Endometrial microvascular endothelial cells (primary cell): Measurements from ENCODE around the gene NMNAT2. TPM values are rescaled to one million over a fixed set of nuclear protein-coding genes. Genes with fewer than 3 reads are reported as not detected.

Source experiments
- in situ Hi-C: cut with HindIII; loops from 2 replicates; pipeline ENCODE4 v1.10.0; 2017; ENCODE audit warnings: low sequenced_read_pairs, low pct_unique_long_range_greater_than_20kb; ENCODE audit errors: inconsistent ontology term
- total RNA-seq: library from RNA; depleted of rRNA; stranded (reverse); fragments of >200 nt; gene quantifications from one replicate; pipeline ENCODE4 v1.2.3, GENCODE V29; 2015; ENCODE audit errors: inconsistent ontology term

Gene NMNAT2
- total RNA-seq, 1 donor from 2014 or later: 0.19 TPM

DNA sequence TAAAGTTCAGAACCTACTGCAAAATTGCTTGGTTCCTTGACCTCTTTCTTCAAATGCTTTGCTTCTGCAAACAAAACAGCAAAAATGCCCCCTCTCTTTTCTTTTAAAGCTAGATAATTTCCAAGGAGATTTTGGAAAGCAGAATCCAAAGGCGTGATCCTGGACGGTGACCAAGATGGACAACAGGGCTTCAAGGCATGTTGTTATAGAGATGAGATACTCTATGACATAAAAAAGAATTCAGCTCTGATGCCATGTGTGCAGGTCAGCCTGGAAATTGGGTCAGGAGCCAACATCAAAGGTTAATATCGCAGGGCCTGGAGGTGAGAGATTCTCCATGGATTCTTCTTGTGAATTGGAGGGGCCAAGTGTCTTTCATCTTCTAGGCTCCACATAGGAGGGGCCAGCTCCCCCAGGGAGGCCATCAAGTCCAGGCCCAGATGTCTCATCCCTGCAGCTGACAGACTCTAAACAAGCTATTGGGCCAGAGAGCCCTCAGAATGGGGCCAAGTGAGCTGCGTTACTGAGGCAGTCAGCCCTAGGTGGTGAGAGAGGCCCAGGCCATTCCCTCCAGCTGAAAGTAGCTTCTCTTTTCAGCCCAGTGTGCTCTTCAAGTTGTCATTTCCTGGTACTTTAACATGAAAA, 45.5 kb downstream of the NMNAT2 start:
- in situ Hi-C loops: no loop called here

DNA sequence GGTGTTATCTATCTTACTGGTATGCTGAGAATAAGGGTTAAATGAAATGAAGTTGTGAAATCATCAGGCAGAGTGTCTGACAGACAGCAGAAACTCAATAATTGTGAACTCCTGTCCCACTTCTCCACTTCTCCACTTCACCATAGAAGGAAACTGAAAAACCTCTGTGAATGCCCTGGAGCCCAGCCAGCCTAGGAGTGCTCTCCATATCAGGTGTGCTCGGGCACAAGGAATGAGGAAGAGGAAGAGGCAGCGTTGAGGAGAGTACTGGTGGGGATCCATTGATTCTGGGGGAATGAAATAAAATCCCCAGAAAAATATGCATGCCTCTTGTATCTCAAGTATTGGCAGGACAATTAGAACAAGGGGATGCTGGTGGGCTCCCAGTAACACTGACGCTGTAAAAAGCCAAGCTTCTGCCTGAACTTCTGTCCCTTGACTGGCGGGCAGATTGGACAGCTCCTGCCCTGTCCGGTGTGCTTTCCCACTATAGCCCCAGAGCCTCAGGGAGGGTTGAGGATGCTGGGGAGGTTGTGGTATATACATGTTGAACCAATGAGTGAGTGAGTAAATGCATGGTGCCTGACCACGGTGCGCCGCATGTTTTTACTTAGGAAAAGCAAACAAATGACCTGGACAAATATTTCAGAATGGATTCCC, 47.7 kb downstream of the NMNAT2 start:
- in situ Hi-C loops: no loop called here

GRCh38 chr1:183368213-183369108, 49.7 kb downstream of the NMNAT2 start:
- in situ Hi-C loops: no loop called here

- in situ Hi-C loops: no loop called here
Measured at GRCh38 chr1:183366116-183366515, 52.1 kb downstream of the NMNAT2 start.

- in situ Hi-C loops: no loop called here
Measured at GRCh38 chr1:183365676-183366075, 52.5 kb downstream of the NMNAT2 start.

- in situ Hi-C loops: no loop called here
Measured at GRCh38 chr1:183365093-183365492, 53.1 kb downstream of the NMNAT2 start.

DNA sequence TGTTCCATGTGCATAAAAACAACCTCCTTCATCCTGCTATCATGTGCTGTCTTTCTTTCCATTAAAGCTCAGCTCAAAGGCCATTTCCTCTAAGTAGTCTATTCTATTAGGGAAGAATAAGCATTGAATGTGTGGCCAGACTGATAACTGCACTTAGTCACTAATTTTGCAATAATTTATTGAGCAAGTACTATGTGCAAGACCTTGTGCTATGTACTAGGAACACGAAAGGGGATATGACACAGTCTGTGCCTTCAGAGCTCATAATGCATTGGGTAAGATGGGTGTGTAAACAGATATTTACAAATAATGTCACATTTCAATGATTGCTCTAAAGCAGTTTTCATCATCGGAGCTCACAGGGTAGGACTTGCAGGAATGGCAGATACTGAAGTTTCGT, 54.2 kb downstream of the NMNAT2 start:
- in situ Hi-C loops: no loop called here

DNA sequence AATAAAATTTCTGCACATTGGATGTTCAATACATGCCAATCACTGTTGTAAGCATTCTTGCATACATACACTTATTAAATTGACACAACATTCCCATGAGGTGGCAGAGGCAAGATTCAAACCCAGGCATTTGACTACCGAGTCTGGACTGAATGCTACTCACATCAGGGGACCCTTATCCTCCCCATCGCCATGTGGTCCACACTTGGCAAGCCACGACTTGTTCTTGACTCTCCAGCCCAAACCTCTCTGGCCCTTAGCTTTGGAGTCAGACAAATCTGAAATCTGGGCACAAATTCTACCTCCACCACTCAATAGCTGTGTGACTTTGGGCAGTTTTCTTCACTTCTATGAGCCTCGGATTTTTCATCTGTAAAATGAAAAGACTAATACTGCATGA, 57.1 kb downstream of the NMNAT2 start:
- in situ Hi-C loops: no loop called here

- in situ Hi-C loops: no loop called here
Measured at GRCh38 chr1:183360473-183360872, 57.7 kb downstream of the NMNAT2 start.

DNA sequence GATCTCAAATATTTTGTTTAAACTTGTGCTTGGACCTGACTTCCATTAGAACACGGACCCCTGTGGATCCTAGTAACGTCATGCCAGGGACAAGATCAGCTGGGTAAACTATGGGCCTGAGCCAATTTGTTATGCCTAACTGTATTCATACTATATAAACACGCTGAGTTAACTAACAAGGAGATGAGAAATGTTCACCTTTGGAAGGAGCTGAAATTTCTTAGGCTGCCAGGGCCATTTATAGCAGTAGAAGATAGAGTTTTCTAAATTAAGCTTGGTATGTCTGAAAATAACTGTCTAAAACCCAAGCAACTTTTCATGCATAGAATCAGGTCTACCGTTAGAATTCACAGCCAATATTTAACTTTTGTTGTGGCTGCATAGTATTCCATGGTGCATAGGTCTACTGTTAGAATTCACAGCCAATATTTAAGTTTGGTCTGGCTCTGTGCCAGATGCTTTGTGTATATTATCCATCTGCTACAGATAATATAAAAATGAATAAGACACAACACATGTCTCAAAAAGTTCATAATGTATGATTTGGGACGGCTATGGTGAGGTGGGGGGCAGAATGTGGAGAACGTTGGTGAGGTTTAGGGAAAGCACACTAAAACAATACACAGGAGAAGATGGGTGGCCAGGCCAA, 61.5 kb downstream of the NMNAT2 start:
- in situ Hi-C loops: no loop called here

- in situ Hi-C loops: no loop called here
Measured at GRCh38 chr1:183355797-183356196, 62.4 kb downstream of the NMNAT2 start.

DNA sequence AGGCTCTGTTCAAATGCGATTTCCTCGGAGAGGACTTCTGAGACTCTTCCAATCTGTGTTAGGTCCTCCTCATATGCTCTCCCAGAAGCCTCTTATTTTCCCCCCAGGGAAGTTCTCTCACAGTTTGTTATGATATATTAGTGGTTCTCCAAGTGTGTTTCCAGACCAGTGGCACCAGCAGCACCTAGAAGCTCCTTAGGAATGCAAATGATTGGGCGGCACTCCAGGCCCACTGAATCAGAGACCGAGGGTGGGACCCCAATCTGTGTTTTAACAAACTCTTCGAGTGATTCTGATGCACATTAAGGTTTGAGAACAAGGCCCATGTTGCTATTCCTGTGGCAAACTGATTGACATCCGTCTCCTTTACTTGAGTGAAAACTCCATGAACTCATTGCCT, 63.0 kb downstream of the NMNAT2 start:
- in situ Hi-C loops: no loop called here

DNA sequence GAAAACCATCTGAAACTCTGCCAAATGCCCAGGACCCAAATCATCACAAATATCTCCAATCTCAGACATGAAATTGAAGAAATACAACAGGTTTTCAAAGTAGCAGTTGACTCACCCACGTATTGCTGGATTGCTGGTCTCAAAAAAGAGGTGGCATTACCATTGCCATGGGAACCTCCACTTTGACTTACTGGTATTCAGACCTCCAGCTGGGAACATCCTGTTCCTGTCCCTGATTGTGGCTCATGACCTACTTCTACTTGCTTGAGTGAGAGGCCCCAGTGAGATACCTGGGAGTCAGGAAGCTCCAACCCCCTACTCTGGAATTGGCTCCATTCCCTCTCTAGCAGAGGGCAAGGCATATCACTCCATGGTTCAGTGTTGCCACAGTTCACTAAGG, 64.6 kb downstream of the NMNAT2 start:
- in situ Hi-C loops: no loop called here

DNA sequence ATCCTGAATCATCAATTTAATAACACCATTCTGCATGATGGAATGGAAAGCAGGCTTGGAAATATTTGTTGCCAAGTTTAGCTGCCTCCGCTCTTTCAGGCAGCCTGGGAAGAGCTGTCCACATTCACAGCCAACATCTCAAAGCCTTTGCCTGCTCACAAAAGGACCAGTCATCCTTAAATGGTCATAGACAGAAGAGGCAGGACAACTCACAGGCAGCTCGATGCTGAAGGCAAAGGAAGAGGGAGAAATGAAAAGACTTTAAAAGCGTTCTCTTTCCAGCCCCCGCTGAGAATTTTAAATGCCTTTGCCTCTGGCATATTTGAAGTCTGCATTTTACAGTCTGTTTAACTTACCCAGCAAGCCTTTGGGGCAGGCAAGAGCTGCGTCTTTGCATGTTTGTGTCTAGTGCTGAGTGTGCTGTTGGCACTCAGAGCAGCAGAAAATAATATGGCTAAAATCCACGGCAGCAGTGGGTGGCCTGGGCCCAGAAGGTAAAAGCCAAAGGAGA, 68.9 kb downstream of the NMNAT2 start:
- in situ Hi-C loops: no loop called here

- in situ Hi-C loops: no loop called here
Measured at GRCh38 chr1:183346276-183346732, 71.9 kb downstream of the NMNAT2 start.

- in situ Hi-C loops: no loop called here
Measured at GRCh38 chr1:183339556-183340167, 78.5 kb downstream of the NMNAT2 start.

DNA sequence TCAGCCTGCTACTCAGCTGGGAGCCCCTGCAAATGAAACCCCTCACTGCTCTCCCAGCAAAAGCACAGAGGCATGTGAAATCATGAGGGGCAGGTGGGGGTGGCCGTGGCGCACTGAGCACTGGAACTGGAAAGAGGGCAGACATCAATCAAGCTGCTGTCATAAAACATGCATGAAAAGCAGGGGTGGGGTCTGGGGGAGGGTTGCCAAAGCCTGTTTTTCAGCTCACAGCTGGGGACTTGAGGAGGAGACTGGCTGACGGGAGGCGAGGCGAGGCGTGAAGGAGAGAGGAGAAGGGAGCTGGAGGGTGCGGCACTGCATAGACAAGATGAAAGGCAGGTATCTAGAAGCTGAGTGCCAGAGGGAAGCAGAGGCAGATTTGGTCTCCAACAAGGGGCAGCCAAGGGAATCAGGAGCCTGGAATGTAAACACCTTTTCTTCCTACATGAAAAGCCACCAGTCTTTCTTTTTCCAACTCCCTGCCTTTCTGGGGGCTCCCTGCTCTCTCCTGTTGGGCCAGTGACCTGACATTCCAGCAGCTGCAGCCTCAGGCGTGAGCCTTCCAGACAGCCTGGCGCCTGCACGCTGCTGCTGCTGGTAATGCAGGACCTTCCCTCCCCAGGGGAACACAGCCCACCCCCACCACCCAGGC, 87.0 kb downstream of the NMNAT2 start:
- in situ Hi-C loops: no loop called here

GRCh38 chr1:183330335-183330734, 87.8 kb downstream of the NMNAT2 start:
- in situ Hi-C loops: no loop called here
